ENCODE measurements around the gene TBX3. TPM values are rescaled to one million over a fixed set of nuclear protein-coding genes. Genes with fewer than 3 reads are reported as not detected.

TBX3 gene
- polyA plus RNA-seq, 2 of the 4 experiments (the other 2 are of a cell fraction): 22.8 to 28.0 TPM

DNA sequence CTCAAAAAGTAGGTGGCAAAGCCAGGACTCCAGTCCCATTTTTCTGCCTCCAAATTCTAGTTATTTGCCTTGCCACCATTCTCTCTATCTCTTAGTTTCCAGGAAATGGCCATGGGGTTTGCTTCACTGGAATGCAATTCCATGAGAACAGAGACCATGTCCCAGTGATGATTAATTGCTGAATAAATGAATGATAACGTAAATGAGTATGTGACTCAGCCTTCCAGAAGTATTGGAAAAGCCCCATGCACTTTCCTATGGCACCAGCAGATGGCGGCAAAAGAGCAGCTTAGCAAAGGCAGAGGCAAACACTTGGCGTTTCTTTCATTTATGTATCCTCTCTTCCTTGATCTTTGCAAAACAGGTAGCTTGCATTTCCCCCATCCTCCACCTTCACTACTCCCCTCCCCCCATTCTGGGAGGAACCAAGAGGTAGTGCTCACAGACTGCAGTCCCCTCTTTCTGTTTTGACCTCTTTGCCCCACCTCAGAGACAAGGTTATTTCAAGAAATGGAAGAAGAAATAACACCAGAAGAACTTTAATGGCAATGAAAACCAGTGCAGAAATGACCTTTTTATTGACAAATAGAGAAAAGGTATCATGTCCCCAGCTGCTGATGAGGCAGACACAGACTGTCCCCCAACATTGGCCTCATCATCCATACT, 21.3 kb downstream of the TBX3 start:
- H3K27ac ChIP-seq: peak overlapping the region; percentile 83 to 85
- ChIA-PET CTCF (interaction anchor here (0.6 to 9.3 kb wide), 34 partner anchors 9 to 1284 kb away, joined by 3 to 113 read pairs (median 3); partner anchors contain the start of gene TBX3), POLR2A (interaction anchor here (1.1 kb wide), 1 partner anchor 21 kb away, joined by 4 read pairs; the partner anchor contains the start of gene TBX3)
- H3K4me3 ChIP-seq: no peak overlapping the region
- DNase-seq (ENCODE audit: low read depth in 1 of 2, low spot score in 1 of 2) (peak; percentile 76 to 90), FAIRE-seq (peak; percentile 92), ATAC-seq (peak; percentile 73 to 79)
- under 1% methylated on average over 3 of the region's 3 CpGs for WGBS (ENCODE audit: missing lambda C conversion rate)
- H3K4me2 ChIP-seq: peak overlapping the region; percentile 33
- H3K4me1 ChIP-seq: peaks cover 38% of the 10 kb centered on the region
- H3K9me3 ChIP-seq: no peaks in the 10 kb centered on the region
- peak; percentile 52 to 54; a peak in 3 of 5 replicates for TF ChIP-seq EP300 (IDR thresholded peaks at IDR 0.05)
- TF ChIP-seq, protein P1, sequence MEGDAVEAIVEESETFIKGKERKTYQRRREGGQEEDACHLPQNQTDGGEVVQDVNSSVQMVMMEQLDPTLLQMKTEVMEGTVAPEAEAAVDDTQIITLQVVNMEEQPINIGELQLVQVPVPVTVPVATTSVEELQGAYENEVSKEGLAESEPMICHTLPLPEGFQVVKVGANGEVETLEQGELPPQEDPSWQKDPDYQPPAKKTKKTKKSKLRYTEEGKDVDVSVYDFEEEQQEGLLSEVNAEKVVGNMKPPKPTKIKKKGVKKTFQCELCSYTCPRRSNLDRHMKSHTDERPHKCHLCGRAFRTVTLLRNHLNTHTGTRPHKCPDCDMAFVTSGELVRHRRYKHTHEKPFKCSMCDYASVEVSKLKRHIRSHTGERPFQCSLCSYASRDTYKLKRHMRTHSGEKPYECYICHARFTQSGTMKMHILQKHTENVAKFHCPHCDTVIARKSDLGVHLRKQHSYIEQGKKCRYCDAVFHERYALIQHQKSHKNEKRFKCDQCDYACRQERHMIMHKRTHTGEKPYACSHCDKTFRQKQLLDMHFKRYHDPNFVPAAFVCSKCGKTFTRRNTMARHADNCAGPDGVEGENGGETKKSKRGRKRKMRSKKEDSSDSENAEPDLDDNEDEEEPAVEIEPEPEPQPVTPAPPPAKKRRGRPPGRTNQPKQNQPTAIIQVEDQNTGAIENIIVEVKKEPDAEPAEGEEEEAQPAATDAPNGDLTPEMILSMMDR (IDR thresholded peaks at IDR 0.05): peak; percentile 95
- peak; percentile 65; the same call in 1 of the 2 replicates for TF ChIP-seq GATA3 (IDR thresholded peaks at IDR 0.05; ENCODE audit: borderline replicate concordance)
- TF ChIP-seq JUN (IDR thresholded peaks at IDR 0.05): 0 out of 5 replicates have a peak, but pooled peaks have one; percentile 27 to 41
- TF ChIP-seq HOXB5 (CRISPR knock-in tag; IDR thresholded peaks at IDR 0.05): peak; percentile 95
- peak; percentile 93 for TF ChIP-seq SMC3 (IDR thresholded peaks at IDR 0.05)
- TF ChIP-seq RAD21 (conservative IDR thresholded peaks at IDR 0.05 in 1 of 2, IDR thresholded peaks at IDR 0.05 in 1 of 2): peak; percentile 97 to 99
- peak; percentile 36; the same call in 1 of the 2 replicates for TF ChIP-seq FOSL2 (IDR thresholded peaks at IDR 0.05)
- TF ChIP-seq FOSL2 (CRISPR knock-in tag; IDR thresholded peaks at IDR 0.05): peak; percentile 85
- TF ChIP-seq RFX5 (IDR thresholded peaks at IDR 0.05): no peak
- TF ChIP-seq JUNB (IDR thresholded peaks at IDR 0.05): peak; percentile 56
- TF ChIP-seq ZFP36 (IDR thresholded peaks at IDR 0.05; ENCODE audit: borderline replicate concordance, partially characterized antibody): no peak
- no peak for TF ChIP-seq POLR2AphosphoS2 (conservative IDR thresholded peaks at IDR 0.05; ENCODE audit: low read length)
- TF ChIP-seq MAFK (IDR thresholded peaks at IDR 0.05; ENCODE audit: partially characterized antibody): peak; percentile 30

DNA sequence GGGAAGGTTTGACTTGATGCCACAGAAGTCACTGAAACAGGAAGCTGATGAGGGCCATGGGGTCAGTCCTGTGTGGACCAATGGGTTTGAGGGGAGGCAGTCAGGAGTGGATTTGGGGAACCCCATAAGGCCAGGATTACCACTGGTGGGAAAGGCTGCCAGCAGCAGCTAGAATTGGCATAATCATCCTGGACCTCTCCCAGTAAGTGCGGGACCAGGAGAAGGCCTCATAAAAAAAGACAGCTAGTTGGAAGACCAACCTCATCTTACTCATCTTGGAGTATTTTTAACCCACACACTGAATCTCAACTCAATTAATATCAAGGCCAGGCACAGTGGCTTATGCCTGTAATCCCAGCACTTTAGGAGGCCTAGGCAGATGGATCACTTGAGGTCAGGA, 22.7 kb downstream of the TBX3 start:
- ChIA-PET CTCF (interaction anchor here (0.6 to 9.3 kb wide), 10 partner anchors 11 to 1256 kb away, joined by 3 to 113 read pairs (median 5); partner anchors contain the start of gene TBX3), POLR2A (no interaction called here)
- peak overlapping the region; percentile 83 to 85 for H3K27ac ChIP-seq
- H3K9me3 ChIP-seq: no peaks in the 10 kb centered on the region
- TF ChIP-seq EP300 (IDR thresholded peaks at IDR 0.05) (no peak), NR3C1 (IDR thresholded peaks at IDR 0.05) (no peak)
- no peak overlapping the region for H3K4me2 ChIP-seq
- 94% methylated on average over 1 of the region's 1 CpG for WGBS (ENCODE audit: missing lambda C conversion rate)
- ATAC-seq: no peak
- FAIRE-seq: no peak
- no peak for DNase-seq (ENCODE audit: low read depth in 1 of 2, low spot score in 1 of 2)
- no peak overlapping the region for H3K4me3 ChIP-seq
- peaks cover 48% of the 10 kb centered on the region for H3K4me1 ChIP-seq

DNA sequence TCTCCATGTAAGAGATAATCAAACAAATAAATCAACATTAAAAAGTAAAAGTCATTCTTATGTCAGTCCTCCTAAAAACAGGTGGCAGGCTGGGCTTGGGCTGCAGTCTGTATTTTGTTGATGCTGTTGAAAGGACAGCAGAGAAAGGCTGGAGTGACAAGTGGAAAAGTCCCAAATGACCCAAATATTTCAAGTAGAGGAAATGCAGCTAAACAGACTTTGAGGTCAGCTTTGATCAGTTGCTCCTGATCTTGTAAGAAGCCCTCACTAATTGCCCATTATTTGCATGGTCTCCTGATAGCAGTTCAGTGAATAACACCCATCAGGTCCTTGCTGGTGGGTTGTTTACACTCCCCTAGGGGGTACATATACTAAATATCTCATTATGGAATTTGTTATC, 24.9 kb downstream of the TBX3 start:
- H3K27ac ChIP-seq: peak overlapping the region; percentile 83 to 85
- POLR2A ChIA-PET: no interaction called here
- FAIRE-seq (no peak), DNase-seq (ENCODE audit: low read depth in 1 of 2, low spot score in 1 of 2) (no peak), ATAC-seq (no peak)
- no peak overlapping the region for H3K4me3 ChIP-seq
- CTCF ChIA-PET: interaction anchor here (1.8 kb wide), 1 partner anchor 9 kb away, joined by 5 read pairs; no protein-coding TSS in a partner anchor
- TF ChIP-seq ZFP36 (IDR thresholded peaks at IDR 0.05; ENCODE audit: borderline replicate concordance, partially characterized antibody): no peak
- no peak for TF ChIP-seq FOXS1 (CRISPR knock-in tag; IDR thresholded peaks at IDR 0.05)
- TF ChIP-seq ESRRA (IDR thresholded peaks at IDR 0.05; ENCODE audit: borderline replicate concordance, low read length): no peak
- TF ChIP-seq, protein P2, sequence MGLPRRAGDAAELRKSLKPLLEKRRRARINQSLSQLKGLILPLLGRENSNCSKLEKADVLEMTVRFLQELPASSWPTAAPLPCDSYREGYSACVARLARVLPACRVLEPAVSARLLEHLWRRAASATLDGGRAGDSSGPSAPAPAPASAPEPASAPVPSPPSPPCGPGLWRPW (IDR thresholded peaks at IDR 0.05): no peak
- TF ChIP-seq, protein P3, sequence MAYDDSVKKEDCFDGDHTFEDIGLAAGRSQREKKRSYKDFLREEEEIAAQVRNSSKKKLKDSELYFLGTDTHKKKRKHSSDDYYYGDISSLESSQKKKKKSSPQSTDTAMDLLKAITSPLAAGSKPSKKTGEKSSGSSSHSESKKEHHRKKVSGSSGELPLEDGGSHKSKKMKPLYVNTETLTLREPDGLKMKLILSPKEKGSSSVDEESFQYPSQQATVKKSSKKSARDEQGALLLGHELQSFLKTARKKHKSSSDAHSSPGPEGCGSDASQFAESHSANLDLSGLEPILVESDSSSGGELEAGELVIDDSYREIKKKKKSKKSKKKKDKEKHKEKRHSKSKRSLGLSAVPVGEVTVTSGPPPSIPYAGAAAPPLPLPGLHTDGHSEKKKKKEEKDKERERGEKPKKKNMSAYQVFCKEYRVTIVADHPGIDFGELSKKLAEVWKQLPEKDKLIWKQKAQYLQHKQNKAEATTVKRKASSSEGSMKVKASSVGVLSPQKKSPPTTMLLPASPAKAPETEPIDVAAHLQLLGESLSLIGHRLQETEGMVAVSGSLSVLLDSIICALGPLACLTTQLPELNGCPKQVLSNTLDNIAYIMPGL (CRISPR knock-in tag; IDR thresholded peaks at IDR 0.05; ENCODE audit: borderline replicate concordance): no peak
- no peak for TF ChIP-seq RARB (CRISPR knock-in tag; IDR thresholded peaks at IDR 0.05)
- no peak for TF ChIP-seq RFX5 (IDR thresholded peaks at IDR 0.05)
- TF ChIP-seq, protein P4, sequence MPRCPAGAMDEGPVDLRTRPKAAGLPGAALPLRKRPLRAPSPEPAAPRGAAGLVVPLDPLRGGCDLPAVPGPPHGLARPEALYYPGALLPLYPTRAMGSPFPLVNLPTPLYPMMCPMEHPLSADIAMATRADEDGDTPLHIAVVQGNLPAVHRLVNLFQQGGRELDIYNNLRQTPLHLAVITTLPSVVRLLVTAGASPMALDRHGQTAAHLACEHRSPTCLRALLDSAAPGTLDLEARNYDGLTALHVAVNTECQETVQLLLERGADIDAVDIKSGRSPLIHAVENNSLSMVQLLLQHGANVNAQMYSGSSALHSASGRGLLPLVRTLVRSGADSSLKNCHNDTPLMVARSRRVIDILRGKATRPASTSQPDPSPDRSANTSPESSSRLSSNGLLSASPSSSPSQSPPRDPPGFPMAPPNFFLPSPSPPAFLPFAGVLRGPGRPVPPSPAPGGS (IDR thresholded peaks at IDR 0.05): no peak
- H3K4me1 ChIP-seq: peaks cover 59% of the 10 kb centered on the region
- H3K4me2 ChIP-seq: no peak overlapping the region
- no peaks in the 10 kb centered on the region for H3K9me3 ChIP-seq

Measured in A549 (cell line).